ENCODE measurements around the gene PCSK6. TPM values are rescaled to one million over a fixed set of nuclear protein-coding genes. Genes with fewer than 3 reads are reported as not detected.

Gene PCSK6
- total and polyA plus RNA-seq, 2 of the 8 experiments (the other 6 are each of a cell fraction or from before 2014, with no cell fraction given) = 1.9 to 4.0 TPM

- Histone ChIP-seq H2BK5ac (ENCODE audit: low read depth, low read length) (no peak overlapping the region), H3K23me2 (ENCODE audit: low read depth, low read length) (no peaks in the 10 kb centered on the region), H3K4me3 (ENCODE audit: extremely low read depth in 1 of 4, insufficient read depth in 2 of 4, low read depth in 3 of 4, low read length in 4 of 4) (no peak overlapping the region), H3K27me3 (replicated peaks in 1 of 4; ENCODE audit: control insufficient read depth in 3 of 4, extremely low read depth in 1 of 4, insufficient read depth in 3 of 4, low read length in 3 of 4) (peaks cover 0 to 2% (median 0%) of the 10 kb centered on the region in 4 experiments; a peak in 2 of 7 replicates), H4K91ac (replicated peaks; ENCODE audit: insufficient read length, low read length) (no peak overlapping the region), H2BK120ac (replicated peaks; ENCODE audit: low read depth, low read length) (no peak overlapping the region), H3K23ac (ENCODE audit: insufficient read length) (no peak overlapping the region), H3K79me1 (ENCODE audit: low read depth, low read length) (no peaks in the 10 kb centered on the region), H3K27ac (ENCODE audit: low read depth, low read length) (no peak overlapping the region), H4K5ac (ENCODE audit: insufficient read length, low read depth, low read length) (no peak overlapping the region), H3K36me3 (ENCODE audit: control insufficient read depth in 2 of 4, insufficient read depth in 4 of 4, low read length in 3 of 4) (no peaks in the 10 kb centered on the region), H3K56ac (replicated peaks; ENCODE audit: insufficient read length, low read depth, low read length) (no peak overlapping the region), H3K14ac (ENCODE audit: insufficient read length) (no peak overlapping the region), H2AFZ (ENCODE audit: low read length) (no peak overlapping the region), H2BK12ac (ENCODE audit: low read depth, low read length) (no peak overlapping the region), H3K18ac (ENCODE audit: extremely low read depth, low read length) (no peak overlapping the region), H3K4me1 (replicated peaks in 1 of 4; ENCODE audit: control insufficient read depth in 3 of 4, insufficient read depth in 4 of 4, low read length in 3 of 4) (peaks cover 0 to under 1% (median under 1%) of the 10 kb centered on the region in 4 experiments; a peak in 2 of 7 replicates), H2BK20ac (ENCODE audit: low read length) (no peak overlapping the region), H2BK15ac (ENCODE audit: low read length) (no peak overlapping the region), H3K79me2 (ENCODE audit: control insufficient read depth in 1 of 2, insufficient read depth in 2 of 2, low read length in 2 of 2) (no peaks in the 10 kb centered on the region), H2AK5ac (ENCODE audit: low read depth, low read length) (no peak overlapping the region), H3K4ac (replicated peaks; ENCODE audit: insufficient read length, low read depth, low read length) (no peak overlapping the region), H3K4me2 (ENCODE audit: insufficient read depth in 1 of 2, low read depth in 2 of 2, low read length in 2 of 2) (no peak overlapping the region), H4K20me1 (replicated peaks in 1 of 2; ENCODE audit: control insufficient read depth in 1 of 2, insufficient read depth in 2 of 2, low read length in 2 of 2) (no peaks in the 10 kb centered on the region), H4K8ac (ENCODE audit: extremely low read depth, insufficient read depth, low read length) (no peak overlapping the region), H3K9me3 (ENCODE audit: insufficient read depth in 2 of 2, low read depth in 1 of 2, low read length in 1 of 2) (peaks cover 0 to 7% of the 10 kb centered on the region in 2 experiments; a peak in 1 of 4 replicates), H3K9ac (replicated peaks in 1 of 4; ENCODE audit: extremely low read depth in 1 of 4, low read depth in 3 of 4, low read length in 3 of 4) (no peak overlapping the region)
- DNase-seq (ENCODE audit: low read depth in 1 of 2, low spot score in 2 of 2) (no peak), FAIRE-seq (no peak)
- 89% methylated on average over 7 of the region's 7 CpGs; no CpG with 5 or more reads in 1 of the 2 experiments for WGBS, 2 experiments (ENCODE audit: extremely low coverage in 1 of 2, insufficient coverage in 1 of 2, insufficient read length in 1 of 2, insufficient replicate concordance in 2 of 2, low coverage in 1 of 2, low lambda C conversion rate in 2 of 2, missing lambda C conversion rate in 1 of 2)
- ChIA-PET POLR2A (ENCODE audit: partially characterized antibody) (no interaction called here), CTCF (ENCODE audit: partially characterized antibody) (interaction anchor here (0.8 to 1.3 kb wide), 4 partner anchors 25 to 167 kb away, joined by 3 to 5 read pairs (median 3); no protein-coding TSS in a partner anchor)
- TF ChIP-seq USF2 (IDR thresholded peaks at IDR 0.05; ENCODE audit: low read length) = no peak
- TF ChIP-seq PHF8 (conservative IDR thresholded peaks at IDR 0.05; ENCODE audit: low read depth, low read length) = no peak
- TF ChIP-seq YY1 (IDR thresholded peaks at IDR 0.05; ENCODE audit: low read depth, low read length) = no peak
- TF ChIP-seq KDM4A (IDR thresholded peaks at IDR 0.05; ENCODE audit: low read depth, low read length, severe bottlenecking) = no peak
- no peak for TF ChIP-seq ASH2L (IDR thresholded peaks at IDR 0.05; ENCODE audit: low read length)
- TF ChIP-seq SRF (IDR thresholded peaks at IDR 0.05; ENCODE audit: low read depth, low read length) = no peak
- TF ChIP-seq RXRA (IDR thresholded peaks at IDR 0.05; ENCODE audit: insufficient read depth, low read depth, low read length) = no peak
- TF ChIP-seq TAF1 (IDR thresholded peaks at IDR 0.05; ENCODE audit: low read depth, low read length) = no peak
- no peak for TF ChIP-seq JUN (IDR thresholded peaks at IDR 0.05; ENCODE audit: low read depth, low read length)
- TF ChIP-seq RAD21 (IDR thresholded peaks at IDR 0.05 in 1 of 2, conservative IDR thresholded peaks at IDR 0.05 in 1 of 2; ENCODE audit: low read depth in 2 of 2, low read length in 2 of 2) = no peak
- TF ChIP-seq KDM5A (IDR thresholded peaks at IDR 0.05; ENCODE audit: low read length) = no peak
Observed at GRCh38 chr15:101353240-101353639, 136.3 kb downstream of the PCSK6 start.

Measured in H1 (cell line).